Measurements from ENCODE around the gene F2.

DNA sequence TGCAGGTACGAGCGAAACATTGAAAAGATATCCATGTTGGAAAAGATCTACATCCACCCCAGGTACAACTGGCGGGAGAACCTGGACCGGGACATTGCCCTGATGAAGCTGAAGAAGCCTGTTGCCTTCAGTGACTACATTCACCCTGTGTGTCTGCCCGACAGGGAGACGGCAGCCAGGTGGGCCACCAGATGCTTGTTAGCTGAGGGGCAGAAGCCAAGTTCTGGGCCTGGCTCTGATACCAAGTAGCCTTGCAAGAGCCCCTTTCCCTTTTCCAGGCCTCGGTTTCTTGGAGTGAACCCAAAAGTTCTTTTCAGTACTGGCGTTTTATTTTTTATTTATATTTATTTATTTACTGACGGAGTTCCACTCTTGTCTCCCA lies 9.6 kb downstream of the F2 start:
- TF ChIP-seq POLR2A (IDR thresholded peaks at IDR 0.05; ENCODE audit: borderline replicate concordance, extremely low read depth, insufficient read depth, insufficient read length) (no peak), EZH2 (IDR thresholded peaks at IDR 0.05) (no peak), ELF1 (IDR thresholded peaks at IDR 0.05; ENCODE audit: borderline replicate concordance, low read depth) (no peak), YY1 (IDR thresholded peaks at IDR 0.05; ENCODE audit: extremely low read depth, insufficient replicate concordance, low read depth, low read length) (no peak), JUND (IDR thresholded peaks at IDR 0.05) (no peak), CTCF (IDR thresholded peaks at IDR 0.05 in 2 of 3, conservative IDR thresholded peaks at IDR 0.05 in 1 of 3; ENCODE audit: borderline replicate concordance in 1 of 3, insufficient read depth in 1 of 3, low read depth in 2 of 3, low read length in 2 of 3) (no peak), REST (IDR thresholded peaks at IDR 0.05; ENCODE audit: low read depth) (no peak), SRF (IDR thresholded peaks at IDR 0.05; ENCODE audit: low read depth) (no peak), EGR1 (IDR thresholded peaks at IDR 0.05; ENCODE audit: low read depth) (no peak)
